ENCODE results near the gene RCN2.
A peak's percentile ranks its signal among the peaks of the same experiment; 100 is the strongest.

The RCN2 gene

GRCh38 chr15:76974456-76975036, 43.0 kb downstream of the RCN2 start:
- DNase-seq: no peak

GRCh38 chr15:76976141-76976540, 44.6 kb downstream of the RCN2 start:
- DNase-seq: no peak

DNA sequence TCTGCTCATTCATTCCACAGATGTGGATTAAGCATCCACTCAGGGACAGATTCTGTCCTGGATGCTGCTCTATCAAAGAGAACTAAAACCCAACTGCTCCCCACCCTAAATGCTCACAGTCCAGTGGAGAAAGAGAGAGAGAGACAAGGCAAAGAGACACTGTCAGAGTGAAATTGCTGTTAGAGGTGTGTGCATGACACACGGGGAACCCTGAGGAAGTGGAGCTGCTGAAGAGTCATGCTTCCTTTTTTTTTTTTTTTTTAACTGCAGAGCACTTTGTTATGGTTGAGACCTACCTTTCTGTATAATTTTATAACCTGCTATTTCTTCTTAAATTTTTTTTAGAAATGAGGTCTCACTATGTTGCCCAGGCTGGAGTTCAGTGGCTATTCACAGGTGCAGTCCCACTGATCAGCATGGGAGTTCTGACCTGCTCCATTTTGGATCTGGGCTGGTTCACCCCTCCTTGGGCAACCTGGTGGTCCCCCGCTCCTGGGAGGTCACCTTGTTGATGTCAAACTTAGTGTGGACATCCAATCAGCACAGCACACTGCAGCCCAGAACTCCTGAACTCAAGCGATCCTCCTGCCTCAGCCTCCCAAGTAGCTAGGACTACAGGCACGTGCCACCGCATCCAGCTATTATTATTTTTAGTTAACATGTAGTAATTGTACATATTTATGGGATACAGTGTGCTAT, 45.2 kb downstream of the RCN2 start:
- peak; percentile 54 for DNase-seq

DNA sequence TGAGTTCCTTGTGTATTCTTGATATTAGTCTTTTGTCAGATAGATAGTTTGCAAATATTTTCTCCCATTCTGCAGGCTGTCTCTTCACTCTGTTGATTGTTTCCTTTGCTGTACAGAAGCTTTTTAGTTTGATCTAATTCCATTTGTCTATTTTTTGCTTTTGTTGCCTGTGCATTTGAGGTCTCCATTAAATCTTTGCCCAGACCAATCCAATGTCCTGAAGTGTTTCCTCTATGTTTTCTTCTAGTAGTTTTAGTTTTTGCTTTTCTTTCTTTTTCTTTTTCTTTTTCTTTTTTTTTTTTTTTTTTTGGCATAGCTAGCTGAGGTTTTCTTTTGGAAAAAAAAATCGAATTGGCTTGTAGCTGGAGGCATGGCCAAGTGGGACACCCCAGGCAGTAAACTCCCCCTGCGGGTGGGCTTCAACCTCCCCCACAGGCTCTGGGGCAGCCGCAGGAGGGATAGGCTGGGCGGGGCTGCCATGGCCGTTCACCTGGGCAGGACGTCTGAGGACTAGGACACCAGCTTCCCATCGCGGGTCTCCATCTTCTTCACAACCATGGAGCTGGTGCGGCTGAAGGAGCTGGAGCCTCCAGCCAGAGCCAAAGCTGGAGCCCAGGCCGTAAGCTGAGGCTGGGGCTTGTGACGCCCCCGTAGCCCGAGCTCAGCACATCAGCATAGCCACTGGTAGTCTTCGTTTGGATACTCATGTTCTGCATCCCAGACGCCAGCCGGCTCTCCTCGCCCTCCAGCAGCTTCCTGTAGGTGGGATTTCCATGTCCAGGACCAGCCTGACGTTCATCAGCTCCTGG, 47.2 kb downstream of the RCN2 start:
- DNase-seq: peak; percentile 33

DNA sequence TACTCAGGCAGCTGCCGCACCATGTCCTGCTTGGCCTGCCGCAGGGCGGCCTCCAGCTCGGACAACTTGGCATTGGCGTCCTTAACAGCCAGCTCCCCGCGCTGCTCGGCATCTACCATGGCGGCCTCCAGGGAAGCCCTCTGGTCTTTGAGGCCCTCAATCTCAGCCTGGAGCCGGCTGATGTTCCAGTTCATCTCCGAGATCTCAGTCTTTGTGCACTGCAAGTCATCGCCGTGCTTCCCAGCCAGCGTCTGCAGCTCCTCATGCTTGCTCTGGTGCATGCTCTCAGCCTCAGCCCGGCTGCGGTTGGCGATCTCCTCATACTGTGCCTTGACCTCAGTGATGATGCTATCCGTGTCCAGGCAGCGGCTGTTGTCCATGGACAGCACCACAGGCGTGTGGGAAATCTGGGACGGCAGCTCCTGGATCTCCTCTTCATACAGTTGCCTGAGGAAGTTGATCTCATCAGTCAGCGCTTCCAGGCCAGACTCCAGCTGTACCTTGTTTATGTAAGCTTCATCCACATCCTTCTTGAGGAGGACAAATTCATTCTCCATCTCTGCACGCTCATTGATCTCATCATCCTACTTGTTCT, 47.9 kb downstream of the RCN2 start:
- DNase-seq: peak; percentile 47

GRCh38 chr15:76979996-76980520, 48.5 kb downstream of the RCN2 start:
- peak; percentile 53 for DNase-seq

- DNase-seq: peak; percentile 28
Observed at GRCh38 chr15:76982356-76982755, 50.8 kb downstream of the RCN2 start.

GRCh38 chr15:76982756-76983155, 51.2 kb downstream of the RCN2 start:
- DNase-seq: peak; percentile 51

DNA sequence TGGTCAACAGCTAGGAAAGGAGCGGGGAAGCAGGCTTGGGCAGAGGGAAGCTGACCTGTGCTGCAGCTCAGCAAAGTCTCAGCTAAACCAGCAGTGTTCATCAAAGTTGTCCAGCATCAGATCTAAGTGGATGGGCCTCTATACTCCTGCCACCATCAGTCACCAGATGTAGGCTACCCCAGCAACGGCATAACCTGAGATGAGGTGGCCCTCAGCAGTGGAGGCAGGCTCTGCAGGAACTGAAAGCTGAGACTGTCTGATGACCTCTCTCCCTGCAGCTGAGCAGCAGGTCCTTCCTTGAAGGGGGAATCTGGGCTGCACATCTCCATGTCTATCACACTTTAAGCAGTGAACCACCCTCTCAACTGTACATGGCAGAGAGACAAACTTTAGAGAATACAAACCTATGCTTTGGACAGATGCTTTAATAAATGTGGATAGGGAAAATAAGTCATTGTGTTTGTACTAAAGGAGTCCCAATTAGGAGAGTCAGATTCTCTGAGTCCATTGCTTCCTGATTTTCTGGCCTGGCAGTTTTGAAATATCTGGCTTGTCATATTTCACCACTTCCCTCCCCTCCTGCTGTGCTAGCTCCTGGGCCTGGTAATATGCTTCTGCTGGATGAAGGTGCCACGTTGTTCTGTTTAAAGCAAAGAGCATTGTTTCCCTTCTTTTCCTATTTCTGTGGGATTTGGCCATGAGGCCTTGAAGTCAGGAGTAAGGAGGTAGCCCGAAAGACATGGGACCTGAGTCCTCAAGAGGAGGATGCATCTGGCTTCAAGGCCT, 52.2 kb downstream of the RCN2 start:
- DNase-seq: no peak

DNA sequence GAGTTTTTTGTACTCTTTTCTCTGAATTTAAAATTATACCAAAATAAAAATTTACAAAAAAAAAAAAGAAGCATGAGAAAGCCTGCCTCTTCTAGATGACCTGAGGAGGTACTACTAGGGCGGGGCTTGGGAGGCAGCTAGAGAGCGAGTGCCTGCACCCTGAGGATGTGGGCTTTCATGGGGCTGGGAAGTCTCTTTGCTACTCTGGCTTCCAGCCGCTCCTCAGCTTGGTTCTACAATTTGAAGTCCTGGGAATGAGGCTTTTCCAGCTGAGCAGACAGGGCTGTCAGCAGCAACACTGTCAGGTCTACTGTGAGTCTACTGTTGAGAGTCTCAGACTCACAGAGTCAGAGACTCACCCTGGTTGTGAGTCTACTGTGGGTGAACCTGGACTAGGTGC, 55.2 kb downstream of the RCN2 start:
- peak; percentile 59 for DNase-seq

- DNase-seq: peak; percentile 49
Observed at GRCh38 chr15:76987276-76987675, 55.7 kb downstream of the RCN2 start.

DNA sequence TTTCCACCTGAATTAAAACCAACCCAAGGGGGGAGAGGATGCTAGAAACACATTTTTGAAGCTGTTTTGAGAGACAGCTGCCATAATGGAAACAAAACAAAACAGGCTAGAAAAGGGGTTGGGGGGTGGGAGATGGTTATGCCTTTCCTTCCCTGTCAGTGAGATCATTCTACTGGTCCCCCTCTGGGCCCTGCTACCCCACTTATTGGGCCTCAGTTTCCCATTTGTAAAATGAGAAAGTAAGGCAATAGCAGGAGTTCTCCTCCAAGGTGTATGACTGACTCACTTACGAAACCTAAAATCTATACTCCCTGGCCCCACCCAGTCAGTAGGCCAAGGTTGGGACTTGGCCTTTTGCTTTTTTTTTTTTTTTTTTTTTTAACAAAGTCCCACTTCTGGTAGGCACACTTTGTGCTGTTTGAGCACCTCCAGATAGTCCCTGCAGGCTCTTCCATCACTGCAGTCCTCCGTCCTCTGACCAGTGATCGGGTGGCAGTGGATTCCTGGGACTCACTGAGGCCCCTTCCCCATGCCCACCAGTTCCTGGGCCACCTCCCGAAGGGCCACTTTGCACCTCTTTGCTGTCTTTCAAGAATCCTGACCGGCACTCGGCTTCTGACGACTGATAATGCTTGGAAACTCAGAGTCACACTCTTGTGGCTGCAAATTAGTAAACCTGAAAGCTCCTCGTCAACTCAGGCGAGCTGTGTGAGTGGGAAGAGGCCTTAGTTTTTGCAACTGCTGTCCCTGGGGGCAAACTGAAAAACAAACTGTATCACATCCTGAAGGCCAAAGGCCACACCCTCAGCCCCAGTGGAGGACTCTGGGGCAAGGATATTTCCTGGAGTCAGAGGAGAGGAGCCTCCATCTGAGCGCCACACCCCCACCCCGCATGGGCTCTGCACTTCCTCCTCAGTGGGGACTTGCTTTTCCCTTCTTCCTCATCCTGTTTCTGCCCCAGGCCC, 56.6 kb downstream of the RCN2 start:
- DNase-seq: peak; percentile 86

- peak; percentile 57 for DNase-seq
Observed at GRCh38 chr15:76988867-76989780, 57.6 kb downstream of the RCN2 start.

- peak; percentile 53 for DNase-seq
Observed at GRCh38 chr15:76991048-76991447, 59.5 kb downstream of the RCN2 start.

GRCh38 chr15:76991741-76992645, 60.4 kb downstream of the RCN2 start:
- DNase-seq: peak; percentile 54

DNA sequence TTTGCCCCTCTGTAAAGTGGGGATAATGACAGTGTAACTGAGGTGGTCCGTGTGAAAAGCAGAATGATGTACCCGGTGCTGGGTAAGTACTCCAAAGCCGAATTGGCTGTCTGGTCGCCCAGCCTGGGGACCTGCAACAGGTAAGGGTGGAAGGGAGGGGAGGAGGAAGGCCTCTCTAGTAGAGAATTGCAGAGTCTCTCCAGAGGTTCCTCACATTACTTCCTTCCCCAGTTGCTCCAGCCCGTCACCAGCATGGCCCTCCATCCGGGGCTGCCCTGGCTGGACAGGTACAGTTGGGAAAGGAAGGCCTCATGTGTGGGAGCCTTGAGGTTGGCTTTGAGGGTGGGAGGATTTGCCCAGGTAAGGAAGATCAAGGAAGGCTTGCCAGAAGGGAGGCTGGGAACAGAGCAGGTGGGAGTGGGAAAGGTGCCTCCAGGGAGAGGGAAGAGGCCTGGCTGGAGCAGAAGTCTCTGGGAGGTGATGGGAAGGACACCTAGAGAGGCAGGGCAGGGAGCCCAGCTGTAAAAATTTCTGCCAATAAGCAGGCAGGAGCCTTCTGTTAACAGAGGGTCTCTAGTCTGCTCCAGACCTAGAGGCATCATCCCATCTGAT, 61.7 kb downstream of the RCN2 start:
- DNase-seq: peak; percentile 55

DNA sequence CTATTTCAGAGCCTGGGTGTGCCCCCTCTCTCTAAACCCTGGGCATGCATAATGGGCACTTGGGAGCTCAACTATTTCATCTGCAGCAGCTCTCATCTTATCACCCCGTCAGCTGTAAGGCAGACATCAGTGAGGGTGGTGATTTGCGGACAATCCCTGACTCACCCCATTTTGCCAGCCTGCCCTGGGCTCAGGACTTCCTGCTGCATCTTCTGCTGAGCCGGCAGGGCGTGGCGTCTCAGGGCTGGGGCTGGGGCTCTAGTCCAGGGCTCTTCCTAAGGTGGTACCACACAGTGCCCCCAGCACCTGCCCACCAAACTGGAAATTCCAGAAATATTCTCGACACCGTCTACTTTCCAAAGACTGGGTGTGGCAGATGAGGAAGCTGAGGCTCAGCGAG, 62.5 kb downstream of the RCN2 start:
- DNase-seq: peak; percentile 82

DNA sequence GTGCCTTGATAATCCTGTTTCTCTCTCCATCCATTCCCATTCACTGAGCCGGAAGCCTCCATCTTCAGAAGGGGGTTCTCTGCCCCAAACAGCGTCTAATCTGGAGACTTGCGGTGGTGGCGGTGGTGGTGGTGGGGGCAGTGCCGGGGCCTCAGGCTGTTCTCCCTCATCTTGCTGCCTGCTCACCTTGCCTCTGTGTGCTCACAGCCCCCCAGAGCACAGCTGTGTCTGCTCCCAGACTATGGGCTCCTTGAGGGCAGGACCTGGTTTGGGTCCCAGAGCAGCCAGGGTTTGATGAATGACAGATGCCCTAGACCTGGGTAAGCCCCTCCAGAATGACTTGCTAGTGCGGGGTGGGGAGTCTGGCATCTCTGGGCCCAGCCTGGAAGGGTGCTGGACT, 62.9 kb downstream of the RCN2 start:
- no peak for DNase-seq
